HG03196 (cell line): Measurements from ENCODE around the gene FNDC8.
A peak's percentile ranks its signal among the peaks of the same experiment; 100 is the strongest.
"Not testable (repeated sequence)": the region's sequence is repeated elsewhere in the genome, so short reads cannot be mapped to it uniquely, and the experiment has no call there.

Experiments
- ATAC-seq: cut with Tn5 transposase; IDR thresholded peaks from one replicate; pipeline ENCODE4 v1.9.1; 2021; ENCODE audit not compliant: unreplicated experiment

FNDC8 gene

GRCh38 chr17:35141681-35142466, 20.5 kb downstream of the FNDC8 start, which contains the start of gene NLE1:
TSS of gene NLE1 (minus strand) at chr17:35142303. CDS start at chr17:35142275, 28 bp downstream.
- peak; percentile 79 for ATAC-seq

GRCh38 chr17:35142467-35142796, 21.0 kb downstream of the FNDC8 start:
- ATAC-seq, result no peak

GRCh38 chr17:35144840-35145239, 23.4 kb downstream of the FNDC8 start:
- no peak for ATAC-seq

GRCh38 chr17:35146214-35146833, 24.9 kb downstream of the FNDC8 start:
- ATAC-seq, result no peak

- no peak for ATAC-seq
Measured at GRCh38 chr17:35147375-35147905, 26.0 kb downstream of the FNDC8 start, which contains the start of gene UNC45B. TSS of gene UNC45B (plus strand) at chr17:35147817. CDS start at chr17:35148264, 447 bp downstream.

DNA sequence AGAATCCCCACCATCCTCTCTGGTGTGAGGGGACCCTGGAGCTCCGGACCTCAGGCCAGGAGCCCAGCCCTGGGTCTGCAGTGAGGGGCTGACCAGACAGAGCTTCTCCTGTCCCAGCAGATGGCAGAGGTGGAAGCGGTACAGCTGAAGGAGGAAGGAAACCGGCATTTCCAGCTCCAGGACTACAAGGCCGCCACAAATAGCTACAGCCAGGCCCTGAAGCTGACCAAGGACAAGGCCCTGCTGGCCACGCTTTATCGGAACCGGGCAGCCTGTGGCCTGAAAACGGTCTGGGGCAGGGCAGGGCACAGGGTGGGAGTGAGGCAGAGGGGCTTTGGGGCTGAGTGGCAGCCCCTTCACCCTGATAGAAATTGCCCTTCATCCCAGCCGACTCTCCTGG, 26.7 kb downstream of the FNDC8 start:
- ATAC-seq, result no peak

DNA sequence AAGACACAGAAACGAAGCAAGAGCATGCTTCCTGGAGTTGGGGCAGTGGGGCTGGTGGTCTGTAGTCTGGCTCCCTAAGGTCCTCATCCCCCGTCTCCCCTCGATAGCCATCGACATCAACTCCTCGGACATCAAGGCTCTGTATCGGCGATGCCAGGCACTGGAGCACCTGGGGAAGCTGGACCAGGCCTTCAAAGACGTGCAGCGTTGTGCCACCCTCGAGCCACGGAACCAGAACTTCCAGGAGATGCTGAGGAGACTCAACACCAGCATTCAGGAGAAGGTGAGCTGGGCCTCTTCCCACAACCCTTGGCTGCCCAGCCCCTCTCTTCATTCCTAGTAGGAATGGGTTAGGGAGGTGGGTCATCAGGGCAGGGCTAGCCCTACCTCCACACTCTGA, 28.5 kb downstream of the FNDC8 start:
- ATAC-seq, result no peak

- ATAC-seq, result not testable (repeated sequence)
Measured at GRCh38 chr17:35151080-35151479, 29.7 kb downstream of the FNDC8 start.

DNA sequence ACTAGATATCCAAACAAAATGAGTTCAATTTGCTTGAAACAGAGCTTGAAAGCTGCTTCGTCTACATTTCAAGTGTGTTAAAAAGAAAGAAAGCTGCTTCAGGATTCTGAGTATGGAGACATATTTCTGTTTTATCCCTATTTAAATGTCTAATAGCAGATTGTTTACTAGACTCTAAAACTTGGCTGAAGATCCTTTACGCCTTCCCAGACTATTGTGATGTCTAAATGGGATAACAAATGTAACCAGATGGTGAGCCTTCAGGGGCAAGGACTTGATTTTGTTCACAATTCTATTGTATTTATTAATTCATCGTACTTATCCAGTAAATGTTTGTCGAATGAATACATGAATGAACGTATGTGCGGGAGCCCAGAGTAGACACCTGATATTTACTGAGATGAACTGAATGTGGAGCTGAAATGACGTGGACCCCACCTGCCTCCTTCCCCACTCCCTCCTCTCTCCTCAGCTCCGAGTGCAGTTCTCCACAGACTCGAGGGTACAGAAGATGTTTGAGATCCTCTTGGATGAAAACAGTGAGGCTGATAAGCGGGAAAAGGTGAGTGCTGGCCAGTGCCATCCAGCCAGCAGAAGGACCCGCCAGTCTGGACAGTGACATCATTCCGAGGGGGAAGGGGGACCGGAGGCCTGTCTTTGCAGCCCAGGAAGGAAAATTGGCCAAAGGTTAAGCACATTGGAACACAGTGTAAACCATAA, 31.2 kb downstream of the FNDC8 start:
- no peak for ATAC-seq

DNA sequence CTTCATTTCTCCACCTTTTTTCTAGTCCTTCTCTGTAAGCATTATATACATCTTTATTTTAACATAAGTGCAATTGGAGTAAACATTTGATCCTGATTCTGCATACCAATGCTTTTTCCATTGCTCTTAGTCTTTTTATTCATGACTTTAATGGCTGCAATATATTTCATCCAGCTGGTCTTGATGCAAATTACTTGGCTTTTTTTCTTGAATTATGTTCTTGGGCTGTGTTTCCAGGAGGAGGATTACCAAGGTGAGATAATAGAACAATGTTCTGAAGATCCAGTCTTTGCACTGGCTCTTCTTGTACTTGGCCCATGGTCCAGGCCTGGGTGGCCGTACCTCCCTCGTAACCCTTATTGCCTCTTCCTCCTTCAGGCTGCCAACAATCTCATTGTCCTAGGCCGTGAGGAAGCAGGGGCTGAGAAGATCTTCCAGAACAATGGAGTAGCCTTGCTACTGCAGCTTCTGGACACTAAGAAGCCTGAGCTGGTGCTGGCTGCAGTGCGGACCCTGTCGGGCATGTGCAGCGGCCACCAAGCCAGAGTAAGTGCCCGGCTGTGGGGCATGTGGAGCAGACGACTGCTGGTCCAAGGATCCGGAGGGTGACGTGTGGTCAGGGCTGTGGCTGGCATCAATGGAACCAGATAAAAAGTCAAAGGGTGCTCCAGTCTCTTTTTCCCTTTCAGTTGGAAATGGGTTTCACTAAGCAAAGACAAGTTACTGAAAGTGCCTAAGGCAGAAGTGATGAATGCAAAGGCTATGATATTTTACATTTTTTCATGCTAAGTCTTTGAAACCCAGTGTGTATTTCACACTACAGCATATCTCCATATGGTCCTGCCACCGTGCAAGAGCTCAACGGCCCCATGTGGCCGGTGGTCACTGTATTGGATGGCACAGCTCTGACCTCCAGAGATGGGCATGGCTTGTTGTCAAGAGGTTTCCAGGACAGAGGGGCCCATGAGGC, 33.1 kb downstream of the FNDC8 start:
- no peak for ATAC-seq

DNA sequence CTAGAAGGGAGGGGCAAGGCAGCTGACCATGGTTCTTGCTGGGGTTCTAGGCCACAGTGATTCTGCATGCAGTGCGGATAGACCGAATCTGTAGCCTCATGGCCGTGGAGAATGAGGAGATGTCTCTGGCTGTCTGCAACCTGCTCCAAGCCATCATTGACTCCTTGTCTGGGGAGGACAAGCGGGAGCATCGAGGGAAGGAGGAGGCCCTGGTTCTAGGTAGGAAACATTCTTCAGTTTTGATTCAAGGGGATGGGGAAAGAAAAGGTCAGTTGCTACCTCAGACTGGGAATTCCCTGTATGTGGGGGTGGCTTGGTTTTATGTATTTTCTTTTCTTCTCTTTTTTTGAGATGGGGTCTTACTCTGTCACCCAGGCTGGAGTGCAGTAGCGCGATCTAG, 33.8 kb downstream of the FNDC8 start:
- no peak for ATAC-seq

- ATAC-seq, result no peak
Measured at GRCh38 chr17:35159940-35160339, 38.5 kb downstream of the FNDC8 start.

DNA sequence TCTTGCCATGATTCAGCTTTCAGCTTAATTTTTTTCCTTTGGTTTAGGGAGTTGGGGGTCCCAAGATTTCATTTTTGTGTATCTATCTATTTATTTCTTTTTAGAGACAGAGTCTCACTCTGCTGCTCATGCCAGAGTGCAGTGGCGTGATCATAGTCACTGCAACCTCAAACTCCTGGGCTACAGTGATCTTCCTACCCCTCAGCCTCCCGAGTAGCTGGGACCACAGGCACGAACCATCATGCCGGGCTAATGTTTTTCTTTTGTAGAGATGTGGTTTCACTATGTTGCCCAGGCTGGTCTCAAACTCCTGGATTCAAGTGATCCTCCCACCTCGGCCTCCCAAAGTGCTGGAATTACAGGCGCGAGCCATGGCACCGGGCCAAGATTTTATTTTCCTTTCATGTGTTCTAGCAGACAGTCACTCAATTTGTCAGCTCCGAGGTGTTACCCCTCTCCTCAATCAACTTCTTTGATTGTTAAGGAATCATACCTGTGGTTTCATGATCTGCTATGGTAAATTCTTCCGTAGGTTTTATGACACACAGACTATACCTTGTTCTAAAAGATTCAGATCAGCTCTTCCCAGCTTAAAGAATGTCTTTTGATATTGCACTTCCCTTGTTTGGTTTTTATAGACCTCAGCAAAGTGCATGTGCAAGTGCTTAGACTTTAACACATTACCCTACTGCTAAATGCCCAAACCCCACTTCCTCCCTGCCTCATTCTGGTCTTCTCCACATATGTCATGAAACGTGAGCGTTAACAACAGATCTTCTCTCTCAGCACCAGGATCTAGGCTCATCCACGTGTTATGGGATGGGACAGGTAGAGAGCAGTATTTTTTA, 39.2 kb downstream of the FNDC8 start:
- ATAC-seq, result no peak

DNA sequence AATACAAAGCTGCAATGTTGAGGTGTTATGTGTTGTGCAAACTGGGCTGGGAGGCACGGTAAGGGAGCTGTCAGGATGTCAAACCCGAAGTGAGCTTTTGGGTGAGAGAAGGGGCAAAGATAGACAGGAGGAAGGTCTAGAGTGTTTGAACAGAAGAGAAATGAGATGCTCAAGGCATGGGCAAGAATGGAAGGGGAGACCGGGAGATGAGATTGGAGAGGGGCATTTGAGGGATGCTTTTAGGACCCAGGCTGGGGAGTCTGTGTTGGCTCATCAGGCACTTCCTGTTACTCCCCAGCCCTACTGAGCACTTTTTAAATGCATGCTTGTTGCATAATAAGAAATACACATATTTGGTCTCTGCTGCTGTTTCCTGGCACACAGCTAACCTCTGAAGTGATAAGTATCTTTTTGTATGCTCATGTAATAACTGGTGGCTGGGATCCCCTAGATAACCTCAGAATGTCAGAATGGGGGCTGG, 39.9 kb downstream of the FNDC8 start:
- no peak for ATAC-seq

DNA sequence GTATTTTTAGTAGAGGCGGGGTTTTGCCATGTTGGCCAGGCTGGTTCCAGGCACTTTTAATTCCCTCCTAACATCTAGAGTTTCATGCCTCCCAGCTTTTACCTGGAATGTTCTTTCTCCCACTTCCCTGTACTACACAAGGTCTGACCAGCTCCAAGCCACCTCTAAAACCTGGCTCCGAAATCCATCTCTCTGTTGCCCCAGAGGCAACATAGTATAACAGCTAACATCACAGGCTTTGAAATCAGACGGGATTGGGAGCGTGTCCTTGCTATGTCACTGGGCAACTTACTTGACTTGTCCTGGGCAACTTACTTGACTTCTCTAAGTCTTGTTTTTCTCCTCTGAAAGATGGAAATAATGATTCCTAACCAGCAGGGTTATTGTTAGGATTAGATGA, 41.3 kb downstream of the FNDC8 start:
- ATAC-seq, result no peak

DNA sequence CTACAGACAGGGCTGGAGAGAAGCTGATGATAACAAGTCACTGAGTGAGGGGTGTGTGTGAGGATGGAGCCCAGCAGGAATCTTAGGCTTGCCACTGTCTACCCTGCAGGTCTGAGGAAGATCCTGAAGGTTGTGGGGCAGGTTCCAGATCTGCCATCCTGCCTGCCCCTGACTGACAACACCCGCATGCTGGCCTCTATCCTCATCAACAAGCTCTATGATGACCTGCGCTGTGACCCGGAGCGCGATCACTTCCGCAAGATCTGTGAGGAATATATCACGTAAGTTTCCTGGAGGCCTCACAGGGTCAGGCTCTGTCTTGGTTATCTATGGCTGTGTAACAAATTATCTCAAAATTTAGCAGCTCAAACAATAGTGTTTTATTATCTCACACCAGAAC, 42.5 kb downstream of the FNDC8 start:
- no peak for ATAC-seq

- no peak for ATAC-seq
Measured at GRCh38 chr17:35164716-35165115, 43.3 kb downstream of the FNDC8 start.

DNA sequence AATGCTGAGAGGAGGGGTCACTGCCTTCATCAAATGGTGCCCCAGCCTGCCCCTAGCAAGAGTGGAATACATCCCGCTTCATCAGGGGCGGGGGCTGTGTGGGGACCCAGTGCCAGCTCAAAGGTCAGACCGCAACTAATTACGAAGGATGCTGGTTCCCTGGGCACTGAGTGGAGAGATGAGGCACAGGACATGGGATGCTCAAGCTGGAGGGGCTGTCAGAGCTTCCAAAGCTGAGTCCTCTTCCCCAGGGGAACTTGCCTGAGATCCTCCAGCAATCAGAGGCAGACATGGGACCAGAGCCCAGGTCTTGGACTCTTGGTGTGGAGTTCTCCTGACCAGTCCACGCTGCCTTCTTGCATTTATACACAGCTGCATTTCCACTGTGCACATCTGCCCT, 45.1 kb downstream of the FNDC8 start:
- ATAC-seq, result no peak

GRCh38 chr17:35167046-35167445, 45.6 kb downstream of the FNDC8 start:
- ATAC-seq, result no peak
